Eye (tissue), 1 donor: ENCODE results near the gene PGF.
"Not testable (repeated sequence)": the region's sequence is repeated elsewhere in the genome, so short reads cannot be mapped to it uniquely, and the experiment has no call there.

ENCODE experiments used
- DNase-seq: peaks from one replicate; pipeline ENCODE4 v3.0.0-alpha.2; 2015

The PGF gene

GRCh38 chr14:74955229-74956026, at the start of gene PGF:
PGF (minus strand) TSS chr14:74955597; CDS start chr14:74955242, 355 bp downstream.
- peak; percentile 77 for DNase-seq

GRCh38 chr14:75003250-75004027, 48.0 kb upstream of the PGF start:
- DNase-seq, result no peak

GRCh38 chr14:75002392-75003249, 47.2 kb upstream of the PGF start, which contains the start of gene EIF2B2:
EIF2B2 (plus strand) TSS chr14:75002921; CDS start chr14:75002991, 70 bp downstream.
- DNase-seq, result peak; percentile 99

- no peak for DNase-seq
Observed at GRCh38 chr14:75001899-75002298, 46.5 kb upstream of the PGF start.

- no peak for DNase-seq
Observed at GRCh38 chr14:75001261-75001660, 45.9 kb upstream of the PGF start.

GRCh38 chr14:74995781-74996180, 40.4 kb upstream of the PGF start:
- not testable (repeated sequence) for DNase-seq

- not testable (repeated sequence) for DNase-seq
Observed at GRCh38 chr14:74994182-74994581, 38.8 kb upstream of the PGF start.

GRCh38 chr14:74988993-74989392, 33.6 kb upstream of the PGF start:
- DNase-seq, result no peak

- DNase-seq, result no peak
Observed at GRCh38 chr14:74988131-74988530, 32.7 kb upstream of the PGF start.

- DNase-seq, result no peak
Observed at GRCh38 chr14:74985806-74986205, 30.4 kb upstream of the PGF start.

GRCh38 chr14:74985028-74985310, 29.6 kb upstream of the PGF start:
- no peak for DNase-seq

GRCh38 chr14:74984236-74985027, 29.0 kb upstream of the PGF start:
- DNase-seq, result no peak

- DNase-seq, result no peak
Observed at GRCh38 chr14:74983343-74983742, 27.9 kb upstream of the PGF start.

GRCh38 chr14:74982661-74983060, 27.3 kb upstream of the PGF start:
- DNase-seq, result no peak

GRCh38 chr14:74981833-74982232, 26.4 kb upstream of the PGF start:
- DNase-seq, result no peak

GRCh38 chr14:74981462-74981782, 26.0 kb upstream of the PGF start:
- DNase-seq, result no peak

GRCh38 chr14:74980731-74981461, 25.5 kb upstream of the PGF start:
- peak; percentile 90 for DNase-seq

- no peak for DNase-seq
Observed at GRCh38 chr14:74980398-74980730, 25.0 kb upstream of the PGF start.

GRCh38 chr14:74979442-74980397, 24.3 kb upstream of the PGF start:
- peak; percentile 76 for DNase-seq

GRCh38 chr14:74979029-74979428, 23.6 kb upstream of the PGF start:
- no peak for DNase-seq
